Left lung (tissue), 10 donors: ENCODE data around the gene ARAP3. TPM values are rescaled to one million over a fixed set of nuclear protein-coding genes. Genes with fewer than 3 reads are reported as not detected.

Experiments
- ATAC-seq: fragments of 200-7000 bp; cut with Tn5 transposase; one replicate; pipeline ENCODE4 v1.9.1; 2020; ENCODE audit warnings: moderate library complexity
- DNase-seq, 4 donors: peaks; one replicate each; pipeline ENCODE4 v3.0.0-alpha.2; 2013 to 2020
- H3K27ac ChIP-seq, 2 donors: fragments of 200-600 bp; sonication (generic) in 1 of 2; one replicate each; pipeline versions ENCODE4 v1.5.0 to v1.8.0; 2020 to 2021
- H3K27me3 ChIP-seq, 2 donors: fragments of 200-600 bp; sonication (generic) in 1 of 2; one replicate each; pipeline versions ENCODE4 v1.5.0 to v1.8.0; 2020 to 2021
- H3K36me3 ChIP-seq, 2 donors: fragments of 200-600 bp; sonication (generic) in 1 of 2; one replicate each; pipeline versions ENCODE4 v1.5.0 to v1.8.0; 2020 to 2021
- H3K4me1 ChIP-seq, 2 donors: fragments of 200-600 bp; one replicate each; pipeline ENCODE4 v1.8.0; 2021
- H3K4me3 ChIP-seq, 2 donors: fragments of 200-600 bp; sonication (generic) in 1 of 2; one replicate each; pipeline versions ENCODE4 v1.5.0 to v1.8.0; 2020 to 2021; ENCODE audit warnings: mild to moderate bottlenecking in 1 of 2
- H3K9me3 ChIP-seq, 2 donors: fragments of 200-600 bp; sonication (generic) in 1 of 2; one replicate each; pipeline versions ENCODE4 v1.5.0 to v1.8.0; 2020 to 2021
- intact Hi-C, 2 donors: fragments of 100-400 bp; cut with DNase I; formaldehyde crosslinking; loops; one replicate each; pipeline versions ENCODE4 v1.11.2 to v1.14.2; 2022
- polyA plus RNA-seq, 6 donors: library from polyadenylated mRNA; unstranded; fragments of 120-200 nt; gene quantifications; one replicate each; pipeline ENCODE4 v1.2.1, GENCODE V29; 2013; ENCODE audit not compliant: insufficient read length in 6 of 6
- total RNA-seq, 2 donors: library from RNA; stranded (reverse); fragmentation: NEBNext Ultra II Directional; extraction: Animal tissue kit (Norgen Biotek cat#: 25700); gene quantifications; one replicate each; pipeline ENCODE4 v1.2.1, GENCODE V29; 2021
- TF ChIP-seq, protein P1 (sequence below), 2 donors: fragments of 200-600 bp; sonication (generic) in 1 of 2; IDR thresholded peaks; one replicate each; pipeline versions ENCODE4 v1.5.0 to v1.8.0; 2021; ENCODE audit warnings: antibody characterized with exemption in 2 of 2
- donor health status: DM: no; HTN: yes; CAD: no.
- donor health status: DM: no; HTN: no; CAD: no.

ARAP3 gene
- total and polyA plus RNA-seq, 8 donors: 20.5 to 53.9 (median 41.3) TPM

DNA sequence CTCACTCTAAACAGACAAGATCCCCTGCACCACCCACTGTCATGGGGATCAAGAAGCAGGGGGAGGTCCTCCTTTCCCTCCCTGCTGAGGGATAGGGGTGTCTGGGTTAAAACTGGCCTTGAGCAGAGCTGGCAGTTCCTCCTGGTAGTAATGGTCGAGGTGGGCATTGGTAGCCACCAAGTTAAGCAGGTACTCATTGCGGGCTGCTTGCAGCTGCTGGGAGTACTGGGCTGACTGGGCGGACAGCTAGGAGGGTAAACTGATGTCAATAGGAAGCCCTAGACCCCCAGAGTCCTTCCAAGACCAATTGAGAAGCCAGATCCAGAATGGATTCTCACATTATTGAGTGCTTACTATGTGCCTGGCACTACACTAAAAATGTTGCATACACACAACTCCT is 34.2 kb downstream of the ARAP3 start:
- ATAC-seq (no peak), DNase-seq (no peak)
- intact Hi-C loops: no loop called here
- Histone ChIP-seq H3K4me3 (no peak overlapping the region), H3K27me3 (no peaks in the 10 kb centered on the region), H3K4me1 (peaks cover 0 to 23% of the 10 kb centered on the region in 2 donors), H3K36me3 (peaks cover 0 to 34% of the 10 kb centered on the region in 2 donors), H3K27ac (no peak overlapping the region), H3K9me3 (no peaks in the 10 kb centered on the region)
- TF ChIP-seq, protein P1, sequence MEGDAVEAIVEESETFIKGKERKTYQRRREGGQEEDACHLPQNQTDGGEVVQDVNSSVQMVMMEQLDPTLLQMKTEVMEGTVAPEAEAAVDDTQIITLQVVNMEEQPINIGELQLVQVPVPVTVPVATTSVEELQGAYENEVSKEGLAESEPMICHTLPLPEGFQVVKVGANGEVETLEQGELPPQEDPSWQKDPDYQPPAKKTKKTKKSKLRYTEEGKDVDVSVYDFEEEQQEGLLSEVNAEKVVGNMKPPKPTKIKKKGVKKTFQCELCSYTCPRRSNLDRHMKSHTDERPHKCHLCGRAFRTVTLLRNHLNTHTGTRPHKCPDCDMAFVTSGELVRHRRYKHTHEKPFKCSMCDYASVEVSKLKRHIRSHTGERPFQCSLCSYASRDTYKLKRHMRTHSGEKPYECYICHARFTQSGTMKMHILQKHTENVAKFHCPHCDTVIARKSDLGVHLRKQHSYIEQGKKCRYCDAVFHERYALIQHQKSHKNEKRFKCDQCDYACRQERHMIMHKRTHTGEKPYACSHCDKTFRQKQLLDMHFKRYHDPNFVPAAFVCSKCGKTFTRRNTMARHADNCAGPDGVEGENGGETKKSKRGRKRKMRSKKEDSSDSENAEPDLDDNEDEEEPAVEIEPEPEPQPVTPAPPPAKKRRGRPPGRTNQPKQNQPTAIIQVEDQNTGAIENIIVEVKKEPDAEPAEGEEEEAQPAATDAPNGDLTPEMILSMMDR (IDR thresholded peaks at IDR 0.05): no peak

DNA sequence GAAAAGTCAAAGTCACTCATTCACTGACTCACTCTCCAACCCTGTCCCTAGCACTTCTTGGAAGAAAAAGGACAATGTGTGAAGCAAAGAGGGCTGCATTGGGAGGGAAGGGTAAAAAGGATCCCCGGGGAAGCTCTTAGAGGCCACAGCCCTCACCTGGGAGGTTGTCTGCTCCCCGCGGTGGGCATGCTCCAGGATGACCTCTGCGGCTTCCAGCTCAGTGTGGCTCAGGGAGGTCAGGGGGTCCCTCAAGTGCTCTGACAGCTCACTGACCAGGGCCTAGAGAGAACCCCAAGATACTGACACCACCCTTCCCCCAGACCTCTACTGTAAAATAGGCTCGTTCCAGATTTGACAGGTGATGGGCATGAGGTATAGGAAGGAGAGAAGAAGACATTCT is 34.8 kb downstream of the ARAP3 start:
- ATAC-seq (no peak), DNase-seq (no peak)
- no peak overlapping the region for H3K4me3 ChIP-seq
- no peaks in the 10 kb centered on the region for H3K9me3 ChIP-seq
- H3K36me3 ChIP-seq: peaks cover 0 to 34% of the 10 kb centered on the region in 2 donors
- H3K27me3 ChIP-seq: no peaks in the 10 kb centered on the region
- TF ChIP-seq, protein P1 (IDR thresholded peaks at IDR 0.05): no peak
- H3K27ac ChIP-seq: no peak overlapping the region
- H3K4me1 ChIP-seq: peaks cover 0 to 22% of the 10 kb centered on the region in 2 donors
- intact Hi-C loops: no loop called here

DNA sequence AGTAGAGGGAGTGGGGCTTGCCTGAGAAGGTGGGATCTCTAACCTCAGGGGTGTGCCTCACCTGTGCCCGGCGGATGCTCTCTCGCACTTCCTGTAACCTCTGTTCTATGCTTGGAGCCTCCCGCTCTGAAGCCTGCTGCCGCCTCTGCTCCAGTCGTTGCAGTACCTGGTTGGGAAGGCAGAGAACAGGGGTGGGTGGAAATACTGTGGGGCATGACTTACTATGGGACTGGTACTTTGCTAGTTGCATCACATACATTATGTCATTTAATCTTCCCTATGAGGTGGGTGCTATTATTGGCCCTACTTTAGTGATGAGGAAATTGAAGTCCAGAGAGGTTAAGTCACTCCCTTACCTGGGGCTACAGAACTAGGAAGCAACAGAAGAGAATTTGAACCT is 36.0 kb downstream of the ARAP3 start:
- no peak for DNase-seq
- Histone ChIP-seq H3K27ac (no peak overlapping the region), H3K4me1 (peaks cover 0 to 12% of the 10 kb centered on the region in 2 donors), H3K9me3 (no peaks in the 10 kb centered on the region), H3K4me3 (no peak overlapping the region), H3K27me3 (no peaks in the 10 kb centered on the region), H3K36me3 (peaks cover 0 to 41% of the 10 kb centered on the region in 2 donors)
- ATAC-seq: no peak
- TF ChIP-seq, protein P1 (IDR thresholded peaks at IDR 0.05): no peak
- intact Hi-C loops: no loop called here

DNA sequence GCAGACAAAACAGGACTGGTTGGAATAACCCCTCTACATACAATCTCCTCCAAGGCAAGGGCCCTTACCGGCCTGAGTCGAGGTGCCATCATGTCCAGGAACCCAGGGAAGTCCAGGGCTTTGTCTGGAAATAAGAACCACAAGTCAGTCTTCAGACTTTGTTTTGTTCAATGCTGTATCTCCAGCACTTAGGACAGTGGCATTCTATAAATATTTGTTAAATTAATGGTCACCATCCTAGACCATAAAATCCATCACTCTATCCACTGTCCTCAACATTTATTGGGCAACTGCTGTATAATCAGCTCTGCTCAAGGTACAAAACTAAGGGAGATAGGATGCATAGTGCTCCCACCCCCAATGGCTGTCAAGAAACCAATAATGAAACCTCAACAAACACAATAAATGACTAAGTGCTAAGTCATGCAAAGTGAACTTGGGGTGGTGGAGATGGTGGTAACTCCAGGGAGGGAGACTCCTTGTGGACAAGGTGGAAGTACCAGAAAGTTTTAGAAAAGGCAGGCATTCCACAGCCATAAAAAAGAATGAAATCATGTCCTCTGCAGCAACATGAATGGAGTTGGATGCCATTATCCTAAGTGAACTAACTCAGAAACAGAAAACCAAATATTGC is 40.3 kb downstream of the ARAP3 start:
- Histone ChIP-seq H3K36me3 (peaks cover 0 to 46% of the 10 kb centered on the region in 2 donors), H3K27me3 (no peaks in the 10 kb centered on the region), H3K9me3 (no peaks in the 10 kb centered on the region), H3K4me1 (peaks cover 0 to 16% of the 10 kb centered on the region in 2 donors), H3K4me3 (no peak overlapping the region), H3K27ac (no peak overlapping the region)
- TF ChIP-seq, protein P1 (IDR thresholded peaks at IDR 0.05): no peak
- DNase-seq: no peak
- intact Hi-C loops: no loop called here
- no peak for ATAC-seq

DNA sequence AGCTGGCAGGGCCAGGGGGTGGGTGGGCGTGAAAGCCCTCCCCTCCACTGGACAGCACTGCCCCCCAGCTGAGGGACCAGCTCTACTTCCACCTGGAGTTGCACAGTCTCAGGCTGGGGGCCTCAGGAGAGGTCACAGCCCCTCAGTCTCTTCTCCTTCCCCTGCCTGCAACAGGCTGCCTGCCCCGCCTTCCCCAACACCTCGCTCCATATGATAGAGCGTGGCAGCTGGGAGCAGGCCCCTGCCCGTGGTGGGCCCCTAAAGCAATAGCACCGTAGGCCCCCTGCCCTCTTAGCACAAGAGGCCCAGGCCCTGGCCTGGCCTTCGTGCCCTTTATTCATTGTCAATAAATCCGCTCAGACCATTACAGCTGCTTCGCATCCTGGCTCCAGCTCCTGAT is 41.3 kb downstream of the ARAP3 start:
- ATAC-seq (no peak), DNase-seq (no peak)
- intact Hi-C loops: no loop called here
- H3K36me3 ChIP-seq: peaks cover 0 to 35% of the 10 kb centered on the region in 2 donors
- peaks cover 3 to 22% of the 10 kb centered on the region in 2 donors for H3K4me1 ChIP-seq
- no peaks in the 10 kb centered on the region for H3K9me3 ChIP-seq
- H3K27me3 ChIP-seq: no peaks in the 10 kb centered on the region
- TF ChIP-seq, protein P1 (IDR thresholded peaks at IDR 0.05): no peak
- H3K4me3 ChIP-seq: no peak overlapping the region
- no peak overlapping the region for H3K27ac ChIP-seq
